NT2/D1 (cell line): Measurements from ENCODE around the gene LRIT1.

Experiments used
- SUZ12 ChIP-seq: IDR thresholded peaks from 2 replicates; pipeline ENCODE4 v1.6.1; 2011; ENCODE audit not compliant: insufficient read length, insufficient read depth; ENCODE audit errors: extremely low read depth
- YY1 ChIP-seq: IDR thresholded peaks from 2 replicates; pipeline ENCODE4 v1.6.1; 2011; ENCODE audit not compliant: insufficient read length, insufficient read depth

DNA sequence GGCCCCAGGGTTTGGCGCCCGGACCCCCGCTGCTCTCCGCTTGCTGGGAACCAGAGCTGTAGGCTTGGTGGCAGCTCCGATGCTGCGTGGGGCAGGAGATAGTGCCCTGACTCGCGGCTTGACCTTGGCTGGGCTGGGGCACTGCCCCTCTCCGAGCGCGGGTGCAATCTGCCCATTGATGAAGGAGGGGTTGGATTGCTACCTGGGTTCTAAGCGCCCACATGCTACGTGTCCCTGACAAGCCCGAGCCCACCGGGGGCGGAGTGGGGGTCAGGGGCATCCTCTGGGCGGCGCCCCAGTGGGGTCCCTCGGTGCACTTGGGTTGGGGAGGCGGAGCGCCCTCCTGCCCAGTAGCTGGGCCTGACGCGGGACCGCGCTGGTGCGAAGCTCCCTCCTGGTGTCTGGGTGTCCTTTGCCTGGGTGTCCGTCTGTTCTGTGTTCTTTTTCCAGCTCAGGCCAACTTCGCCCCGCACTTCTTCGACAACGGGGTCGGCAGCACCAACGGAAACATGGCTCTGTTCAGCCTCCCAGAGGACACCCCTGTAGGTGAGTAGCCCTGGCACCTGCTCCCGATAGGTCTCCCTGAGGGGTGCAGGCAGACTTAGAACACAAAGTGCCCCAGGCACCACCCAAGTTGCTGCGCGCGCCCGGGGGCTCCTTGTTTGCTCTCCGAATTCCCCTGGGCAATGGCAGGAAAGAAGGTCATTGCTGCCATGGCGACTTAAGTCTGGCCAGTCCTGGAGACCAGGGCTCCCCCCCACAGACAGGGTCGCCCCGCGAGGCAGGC lies 46.1 kb downstream of the LRIT1 start:
- TF ChIP-seq SUZ12 (no peak), YY1 (no peak)
